NB4 (cell line): Measurements from ENCODE around the gene ARHGEF10L.

Experiments
- POLR2A ChIP-seq: IDR thresholded peaks from 2 replicates; pipeline ENCODE4 v1.6.1; 2011; ENCODE audit warnings: mild to moderate bottlenecking; ENCODE audit not compliant: insufficient read length; ENCODE audit errors: extremely low read depth
- TF ChIP-seq, protein P1 (sequence below): IDR thresholded peaks from one replicate; pipeline ENCODE4 v1.5.1; 2012; ENCODE audit warnings: low read depth, low read length
- TF ChIP-seq, protein P2 (sequence below): IDR thresholded peaks from 2 replicates; pipeline ENCODE4 v1.6.1; 2011; ENCODE audit warnings: low read depth, low read length

DNA sequence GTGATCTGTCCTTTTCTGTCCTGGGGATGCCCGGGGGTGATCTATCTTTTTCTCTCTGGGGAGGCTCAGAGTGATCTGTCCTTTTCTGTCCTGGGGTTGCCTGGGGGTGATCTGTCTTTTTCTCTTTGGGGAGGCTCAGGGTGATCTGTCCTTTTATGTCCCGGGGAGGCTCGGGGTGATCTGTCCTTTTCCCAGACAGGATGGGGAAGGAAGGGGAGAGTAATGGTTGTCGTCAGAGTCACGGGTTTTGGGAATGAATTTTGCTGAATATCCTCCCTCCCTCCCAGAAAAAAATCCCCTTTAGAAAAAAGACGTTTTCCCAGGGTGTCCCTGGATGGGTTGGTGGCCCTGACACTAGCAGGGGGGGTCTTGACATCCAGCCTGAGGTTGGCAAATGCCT is 91.5 kb downstream of the ARHGEF10L start:
- TF ChIP-seq, protein P1, sequence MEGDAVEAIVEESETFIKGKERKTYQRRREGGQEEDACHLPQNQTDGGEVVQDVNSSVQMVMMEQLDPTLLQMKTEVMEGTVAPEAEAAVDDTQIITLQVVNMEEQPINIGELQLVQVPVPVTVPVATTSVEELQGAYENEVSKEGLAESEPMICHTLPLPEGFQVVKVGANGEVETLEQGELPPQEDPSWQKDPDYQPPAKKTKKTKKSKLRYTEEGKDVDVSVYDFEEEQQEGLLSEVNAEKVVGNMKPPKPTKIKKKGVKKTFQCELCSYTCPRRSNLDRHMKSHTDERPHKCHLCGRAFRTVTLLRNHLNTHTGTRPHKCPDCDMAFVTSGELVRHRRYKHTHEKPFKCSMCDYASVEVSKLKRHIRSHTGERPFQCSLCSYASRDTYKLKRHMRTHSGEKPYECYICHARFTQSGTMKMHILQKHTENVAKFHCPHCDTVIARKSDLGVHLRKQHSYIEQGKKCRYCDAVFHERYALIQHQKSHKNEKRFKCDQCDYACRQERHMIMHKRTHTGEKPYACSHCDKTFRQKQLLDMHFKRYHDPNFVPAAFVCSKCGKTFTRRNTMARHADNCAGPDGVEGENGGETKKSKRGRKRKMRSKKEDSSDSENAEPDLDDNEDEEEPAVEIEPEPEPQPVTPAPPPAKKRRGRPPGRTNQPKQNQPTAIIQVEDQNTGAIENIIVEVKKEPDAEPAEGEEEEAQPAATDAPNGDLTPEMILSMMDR, result no peak
- TF ChIP-seq, protein P2, sequence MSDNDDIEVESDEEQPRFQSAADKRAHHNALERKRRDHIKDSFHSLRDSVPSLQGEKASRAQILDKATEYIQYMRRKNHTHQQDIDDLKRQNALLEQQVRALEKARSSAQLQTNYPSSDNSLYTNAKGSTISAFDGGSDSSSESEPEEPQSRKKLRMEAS, result no peak
- TF ChIP-seq POLR2A, result no peak
